Measurements from ENCODE around the gene DHX34.

Gene DHX34

GRCh38 chr19:47415953-47416642 lies 67.0 kb downstream of the DHX34 start:
- peaks cover 83 to 99% (median 96%) of the 10 kb centered on the region in 11 experiments for H3K27me3 ChIP-seq
- H3K4me1 ChIP-seq: peaks cover 24 to 40% (median 30%) of the 10 kb centered on the region in 10 experiments; a peak in 19 of 20 replicates
- peaks cover 12 to 69% (median 49%) of the 10 kb centered on the region in 11 experiments; a peak in 21 of 22 replicates for H4K20me1 ChIP-seq
- H3K36me3 ChIP-seq: no peaks in the 10 kb centered on the region
- H3K4me2 ChIP-seq: no peak overlapping the region
- H3K9me3 ChIP-seq (replicated peaks in 1 of 11): no peaks in the 10 kb centered on the region
- no peak for TF ChIP-seq Cebpa-rat (IDR thresholded peaks at IDR 0.05)
- H3K27ac ChIP-seq: no peak overlapping the region
- no peak overlapping the region for H3K9ac ChIP-seq
- H3K4me3 ChIP-seq: no peak overlapping the region

- Histone ChIP-seq H4K20me1 (peaks cover 12 to 74% (median 54%) of the 10 kb centered on the region in 11 experiments; a peak in 21 of 22 replicates), H3K9ac (no peak overlapping the region), H3K27ac (no peak overlapping the region), H3K4me2 (no peak overlapping the region), H3K4me3 (no peak overlapping the region), H3K9me3 (replicated peaks in 1 of 11) (no peaks in the 10 kb centered on the region), H3K27me3 (peaks cover 89 to 99% (median 97%) of the 10 kb centered on the region in 11 experiments), H3K4me1 (peaks cover 29 to 46% (median 35%) of the 10 kb centered on the region in 10 experiments; a peak in 19 of 20 replicates), H3K36me3 (no peaks in the 10 kb centered on the region)
- TF ChIP-seq Cebpa-rat (IDR thresholded peaks at IDR 0.05): no peak
These were observed 67.5 kb downstream of the DHX34 start for GRCh38 chr19:47416643-47416985.

GRCh38 chr19:47417107-47417745 lies 68.1 kb downstream of the DHX34 start:
- H3K27me3 ChIP-seq: peaks cover 91 to 99% (median 97%) of the 10 kb centered on the region in 11 experiments
- peaks cover 30 to 50% (median 39%) of the 10 kb centered on the region in 10 experiments; a peak in 19 of 20 replicates for H3K4me1 ChIP-seq
- no peak overlapping the region; a peak in 1 of 20 replicates for H3K4me3 ChIP-seq

GRCh38 chr19:47417746-47418691 lies 68.9 kb downstream of the DHX34 start:
- Histone ChIP-seq H4K20me1 (peaks cover 12 to 76% (median 55%) of the 10 kb centered on the region in 11 experiments; a peak in 21 of 22 replicates), H3K27ac (no peak overlapping the region), H3K4me1 (peaks cover 30 to 53% (median 43%) of the 10 kb centered on the region in 10 experiments; a peak in 19 of 20 replicates), H3K9ac (peak overlapping the region in 2 of 11 experiments; percentile 72; a peak in 1 of 22 replicates), H3K36me3 (no peaks in the 10 kb centered on the region), H3K4me3 (peak overlapping the region in 6 of 10 experiments; percentile 47 to 67 (median 60); a peak in 11 of 20 replicates), H3K9me3 (replicated peaks in 1 of 11) (no peaks in the 10 kb centered on the region), H3K4me2 (peak overlapping the region; percentile 39 to 93 (median 82); a peak in 14 of 22 replicates), H3K27me3 (peaks cover 91 to 99% (median 97%) of the 10 kb centered on the region in 11 experiments)
- TF ChIP-seq Cebpa-rat (IDR thresholded peaks at IDR 0.05): no peak

More at GRCh38 chr19:47417107-47417745, 68.1 kb downstream of the DHX34 start:
- H3K9ac ChIP-seq: no peak overlapping the region
- no peaks in the 10 kb centered on the region for H3K9me3 ChIP-seq (replicated peaks in 1 of 11)
- H3K4me2 ChIP-seq: peak overlapping the region in 3 of 11 experiments; percentile 82 to 88 (median 86); a peak in 5 of 22 replicates
- H4K20me1 ChIP-seq: peaks cover 12 to 72% (median 55%) of the 10 kb centered on the region in 11 experiments; a peak in 21 of 22 replicates
- no peak overlapping the region for H3K27ac ChIP-seq
- TF ChIP-seq Cebpa-rat (IDR thresholded peaks at IDR 0.05): no peak
- no peaks in the 10 kb centered on the region for H3K36me3 ChIP-seq

- Histone ChIP-seq H3K9ac (peak overlapping the region in 4 of 11 experiments; percentile 36 to 72 (median 62); a peak in 6 of 22 replicates), H3K4me1 (peaks cover 30 to 53% (median 43%) of the 10 kb centered on the region in 10 experiments; a peak in 19 of 20 replicates), H4K20me1 (peaks cover 12 to 82% (median 55%) of the 10 kb centered on the region in 11 experiments; a peak in 21 of 22 replicates), H3K27ac (peak overlapping the region in 1 of 11 experiments; percentile 49; a peak in 2 of 22 replicates), H3K9me3 (replicated peaks in 1 of 11) (no peaks in the 10 kb centered on the region), H3K27me3 (peaks cover 91 to 99% (median 97%) of the 10 kb centered on the region in 11 experiments), H3K4me2 (peak overlapping the region; percentile 73 to 93 (median 82)), H3K36me3 (no peaks in the 10 kb centered on the region), H3K4me3 (peak overlapping the region; percentile 41 to 67 (median 54); a peak in 19 of 20 replicates)
- no peak for TF ChIP-seq Cebpa-rat (IDR thresholded peaks at IDR 0.05)
These were observed 69.5 kb downstream of the DHX34 start for GRCh38 chr19:47418692-47419029.

GRCh38 chr19:47419030-47419783 lies 70.1 kb downstream of the DHX34 start, which contains the start of gene MEIS3:
Gene MEIS3, minus strand, starts transcription at chr19:47419527. Its CDS starts 446 bp downstream, at chr19:47419081.
- Histone ChIP-seq H3K9me3 (replicated peaks in 1 of 11) (no peaks in the 10 kb centered on the region), H3K27ac (peak within 1 kb of the TSS in 1 of 11 experiments; percentile 49; a peak in 2 of 22 replicates), H3K27me3 (peaks cover 93 to 99% (median 97%) of the 10 kb centered on the region in 11 experiments), H4K20me1 (peaks cover 12 to 83% (median 55%) of the 10 kb centered on the region in 11 experiments; a peak in 21 of 22 replicates), H3K9ac (peak within 1 kb of the TSS in 4 of 11 experiments; percentile 36 to 72 (median 62); a peak in 7 of 22 replicates), H3K36me3 (no peaks in the 10 kb centered on the region), H3K4me2 (peak within 1 kb of the TSS; percentile 73 to 93 (median 82)), H3K4me3 (peak within 1 kb of the TSS; percentile 41 to 67 (median 54); a peak in 19 of 20 replicates), H3K4me1 (peaks cover 30 to 53% (median 43%) of the 10 kb centered on the region in 10 experiments; a peak in 19 of 20 replicates)
- TF ChIP-seq Cebpa-rat (IDR thresholded peaks at IDR 0.05): no peak

GRCh38 chr19:47419789-47420188 lies 70.7 kb downstream of the DHX34 start:
- no peak overlapping the region for H3K9ac ChIP-seq
- peak overlapping the region in 3 of 10 experiments; percentile 7 to 64 (median 53); a peak in 3 of 20 replicates for H3K4me3 ChIP-seq
- no peak for TF ChIP-seq Cebpa-rat (IDR thresholded peaks at IDR 0.05)
- peaks cover 12 to 81% (median 54%) of the 10 kb centered on the region in 11 experiments; a peak in 21 of 22 replicates for H4K20me1 ChIP-seq
- H3K9me3 ChIP-seq (replicated peaks in 1 of 11): no peaks in the 10 kb centered on the region
- H3K36me3 ChIP-seq: no peaks in the 10 kb centered on the region
- peaks cover 97 to 100% (median 99%) of the 10 kb centered on the region in 11 experiments for H3K27me3 ChIP-seq
- H3K4me1 ChIP-seq: peaks cover 30 to 53% (median 43%) of the 10 kb centered on the region in 10 experiments; a peak in 19 of 20 replicates
- no peak overlapping the region for H3K27ac ChIP-seq
- H3K4me2 ChIP-seq: peak overlapping the region in 9 of 11 experiments; percentile 73 to 93 (median 82); a peak in 17 of 22 replicates

Measured in BLaER1 treated with 17β-estradiol and CSF1 and Interleukin-3, amounts not matched to agents 10 nM and 100 nM (cell line).